ENCODE data around the gene SPAG9. TPM values are rescaled to one million over a fixed set of nuclear protein-coding genes. Genes with fewer than 3 reads are reported as not detected.

Gene SPAG9
- total and polyA plus RNA-seq, 5 donors from 2014 or later, result 4.7 to 98.4 (median 6.0) TPM

GRCh38 chr17:50947782-50948543 is 172.7 kb downstream of the SPAG9 start:
- DNase-seq (no peak), ATAC-seq (ENCODE audit: low read depth in 2 of 2) (no peak)
- no peaks in the 10 kb centered on the region for H3K36me3 Mint-ChIP-seq
- H3K4me1 Mint-ChIP-seq, result peaks cover 8 to 60% (median 24%) of the 10 kb centered on the region in 4 donors
- Histone ChIP-seq H3K9me3 (ENCODE audit: control insufficient read depth in 2 of 2, low read length in 2 of 2) (no peaks in the 10 kb centered on the region), H3K27ac (ENCODE audit: insufficient read depth, low read length, poor library complexity, severe bottlenecking) (no peak overlapping the region), H3K4me3 (ENCODE audit: low read depth, low read length) (no peak overlapping the region), H3K36me3 (ENCODE audit: control insufficient read depth, insufficient read depth, low read length) (no peaks in the 10 kb centered on the region), H3K27me3 (ENCODE audit: control insufficient read depth, insufficient read depth, low read length) (no peaks in the 10 kb centered on the region), H3K4me1 (ENCODE audit: control insufficient read depth, insufficient read depth, low read length, poor library complexity, severe bottlenecking) (peaks cover 45% of the 10 kb centered on the region)
- H3K27ac Mint-ChIP-seq, result peak overlapping the region; percentile 73 to 91 (median 89)
- H3K4me3 Mint-ChIP-seq, result peak overlapping the region in 2 of 4 donors; percentile 61 to 79
- no peaks in the 10 kb centered on the region for H3K27me3 Mint-ChIP-seq
- H3K9me3 Mint-ChIP-seq, result no peaks in the 10 kb centered on the region

GRCh38 chr17:50946891-50947781 is 173.5 kb downstream of the SPAG9 start:
- ATAC-seq (ENCODE audit: low read depth in 2 of 2) (no peak), DNase-seq (no peak)
- Mint-ChIP-seq H3K27ac (peak overlapping the region; percentile 26 to 91 (median 87)), H3K4me1 (peaks cover 8 to 68% (median 29%) of the 10 kb centered on the region in 4 donors), H3K36me3 (no peaks in the 10 kb centered on the region), H3K9me3 (no peaks in the 10 kb centered on the region), H3K27me3 (no peaks in the 10 kb centered on the region), H3K4me3 (peak overlapping the region in 3 of 4 donors; percentile 28 to 79 (median 61))
- Histone ChIP-seq H3K4me1 (ENCODE audit: control insufficient read depth, insufficient read depth, low read length, poor library complexity, severe bottlenecking) (peaks cover 51% of the 10 kb centered on the region), H3K36me3 (ENCODE audit: control insufficient read depth, insufficient read depth, low read length) (no peaks in the 10 kb centered on the region), H3K27ac (ENCODE audit: insufficient read depth, low read length, poor library complexity, severe bottlenecking) (no peak overlapping the region), H3K9me3 (ENCODE audit: control insufficient read depth in 2 of 2, low read length in 2 of 2) (no peaks in the 10 kb centered on the region), H3K4me3 (ENCODE audit: low read depth, low read length) (no peak overlapping the region), H3K27me3 (ENCODE audit: control insufficient read depth, insufficient read depth, low read length) (no peaks in the 10 kb centered on the region)

GRCh38 chr17:50946223-50946890 is 174.3 kb downstream of the SPAG9 start:
- no peak for DNase-seq
- no peaks in the 10 kb centered on the region for H3K27me3 Mint-ChIP-seq

GRCh38 chr17:50945779-50946222 is 174.9 kb downstream of the SPAG9 start:
- peaks cover 51% of the 10 kb centered on the region for H3K4me1 ChIP-seq (ENCODE audit: control insufficient read depth, insufficient read depth, low read length, poor library complexity, severe bottlenecking)
- ATAC-seq (ENCODE audit: low read depth in 2 of 2) (no peak), DNase-seq (peak in 1 of 3 donors; percentile 20)
- no peaks in the 10 kb centered on the region for H3K36me3 ChIP-seq (ENCODE audit: control insufficient read depth, insufficient read depth, low read length)
- H3K27ac Mint-ChIP-seq, result peak overlapping the region; percentile 26 to 66 (median 62)
- no peaks in the 10 kb centered on the region for H3K27me3 Mint-ChIP-seq
- peak overlapping the region in 3 of 4 donors; percentile 19 to 52 (median 38) for H3K4me3 Mint-ChIP-seq
- no peaks in the 10 kb centered on the region for H3K9me3 Mint-ChIP-seq
- H3K27ac ChIP-seq (ENCODE audit: insufficient read depth, low read length, poor library complexity, severe bottlenecking), result no peak overlapping the region
- no peak overlapping the region for H3K4me3 ChIP-seq (ENCODE audit: low read depth, low read length)
- H3K9me3 ChIP-seq (ENCODE audit: control insufficient read depth in 2 of 2, low read length in 2 of 2), result no peaks in the 10 kb centered on the region
- no peaks in the 10 kb centered on the region for H3K36me3 Mint-ChIP-seq
- H3K27me3 ChIP-seq (ENCODE audit: control insufficient read depth, insufficient read depth, low read length), result no peaks in the 10 kb centered on the region
- H3K4me1 Mint-ChIP-seq, result peaks cover 8 to 68% (median 30%) of the 10 kb centered on the region in 4 donors

More at GRCh38 chr17:50946223-50946890, 174.3 kb downstream of the SPAG9 start:
- H3K36me3 Mint-ChIP-seq, result no peaks in the 10 kb centered on the region
- Histone ChIP-seq H3K4me1 (ENCODE audit: control insufficient read depth, insufficient read depth, low read length, poor library complexity, severe bottlenecking) (peaks cover 51% of the 10 kb centered on the region), H3K36me3 (ENCODE audit: control insufficient read depth, insufficient read depth, low read length) (no peaks in the 10 kb centered on the region), H3K4me3 (ENCODE audit: low read depth, low read length) (no peak overlapping the region), H3K9me3 (ENCODE audit: control insufficient read depth in 2 of 2, low read length in 2 of 2) (no peaks in the 10 kb centered on the region), H3K27me3 (ENCODE audit: control insufficient read depth, insufficient read depth, low read length) (no peaks in the 10 kb centered on the region), H3K27ac (ENCODE audit: insufficient read depth, low read length, poor library complexity, severe bottlenecking) (no peak overlapping the region)
- H3K9me3 Mint-ChIP-seq, result no peaks in the 10 kb centered on the region
- peak overlapping the region; percentile 26 to 91 (median 66) for H3K27ac Mint-ChIP-seq
- no peak for ATAC-seq (ENCODE audit: low read depth in 2 of 2)
- peak overlapping the region in 3 of 4 donors; percentile 20 to 52 (median 28) for H3K4me3 Mint-ChIP-seq
- peaks cover 8 to 71% (median 30%) of the 10 kb centered on the region in 4 donors for H3K4me1 Mint-ChIP-seq

- Histone ChIP-seq H3K36me3 (ENCODE audit: control insufficient read depth, insufficient read depth, low read length) (no peaks in the 10 kb centered on the region), H3K4me3 (ENCODE audit: low read depth, low read length) (no peak overlapping the region), H3K27me3 (ENCODE audit: control insufficient read depth, insufficient read depth, low read length) (no peaks in the 10 kb centered on the region), H3K4me1 (ENCODE audit: control insufficient read depth, insufficient read depth, low read length, poor library complexity, severe bottlenecking) (peaks cover 46% of the 10 kb centered on the region), H3K27ac (ENCODE audit: insufficient read depth, low read length, poor library complexity, severe bottlenecking) (peak overlapping the region; percentile 72), H3K9me3 (ENCODE audit: control insufficient read depth in 2 of 2, low read length in 2 of 2) (no peaks in the 10 kb centered on the region)
- no peak for ATAC-seq (ENCODE audit: low read depth in 2 of 2)
- Mint-ChIP-seq H3K36me3 (no peaks in the 10 kb centered on the region), H3K27ac (peak overlapping the region; percentile 62 to 74 (median 69)), H3K4me1 (peaks cover 8 to 67% (median 28%) of the 10 kb centered on the region in 4 donors), H3K4me3 (peak overlapping the region; percentile 83 to 89 (median 86)), H3K9me3 (no peaks in the 10 kb centered on the region), H3K27me3 (no peaks in the 10 kb centered on the region)
- DNase-seq, result no peak
Measured at GRCh38 chr17:50944902-50945720, 175.6 kb downstream of the SPAG9 start.

- peak overlapping the region; percentile 72 for H3K27ac ChIP-seq (ENCODE audit: insufficient read depth, low read length, poor library complexity, severe bottlenecking)
- ATAC-seq (ENCODE audit: low read depth in 2 of 2), result peak; percentile 84 to 88
- peaks cover 41% of the 10 kb centered on the region for H3K4me1 ChIP-seq (ENCODE audit: control insufficient read depth, insufficient read depth, low read length, poor library complexity, severe bottlenecking)
- H3K9me3 ChIP-seq (ENCODE audit: control insufficient read depth in 2 of 2, low read length in 2 of 2), result no peaks in the 10 kb centered on the region
- H3K27me3 ChIP-seq (ENCODE audit: control insufficient read depth, insufficient read depth, low read length), result no peaks in the 10 kb centered on the region
- DNase-seq, result peak; percentile 67 to 92 (median 73)
- H3K27me3 Mint-ChIP-seq, result no peaks in the 10 kb centered on the region
- H3K4me3 Mint-ChIP-seq, result peak overlapping the region; percentile 83 to 89 (median 86)
- peaks cover 8 to 61% (median 29%) of the 10 kb centered on the region in 4 donors for H3K4me1 Mint-ChIP-seq
- no peaks in the 10 kb centered on the region for H3K9me3 Mint-ChIP-seq
- H3K4me3 ChIP-seq (ENCODE audit: low read depth, low read length), result peak overlapping the region; percentile 51
- H3K27ac Mint-ChIP-seq, result peak overlapping the region; percentile 92 to 96 (median 93)
- no peaks in the 10 kb centered on the region for H3K36me3 ChIP-seq (ENCODE audit: control insufficient read depth, insufficient read depth, low read length)
- no peaks in the 10 kb centered on the region for H3K36me3 Mint-ChIP-seq
Measured at GRCh38 chr17:50944054-50944901, 176.4 kb downstream of the SPAG9 start.

Data from CD4-positive, CD25-positive, alpha-beta regulatory T cell (primary cell).